ENCODE data around the gene EPHA5. TPM values are rescaled to one million over a fixed set of nuclear protein-coding genes. Genes with fewer than 3 reads are reported as not detected.

Gene EPHA5
- total RNA-seq, 3 donors from 2014 or later (not counting 1 experiment from before 2014, with no cell fraction given) = not detected

GRCh38 chr4:65552057-65552456 lies 118.2 kb downstream of the EPHA5 start:
- H3K4me3 ChIP-seq (ENCODE audit: low read length) = no peak overlapping the region

DNA sequence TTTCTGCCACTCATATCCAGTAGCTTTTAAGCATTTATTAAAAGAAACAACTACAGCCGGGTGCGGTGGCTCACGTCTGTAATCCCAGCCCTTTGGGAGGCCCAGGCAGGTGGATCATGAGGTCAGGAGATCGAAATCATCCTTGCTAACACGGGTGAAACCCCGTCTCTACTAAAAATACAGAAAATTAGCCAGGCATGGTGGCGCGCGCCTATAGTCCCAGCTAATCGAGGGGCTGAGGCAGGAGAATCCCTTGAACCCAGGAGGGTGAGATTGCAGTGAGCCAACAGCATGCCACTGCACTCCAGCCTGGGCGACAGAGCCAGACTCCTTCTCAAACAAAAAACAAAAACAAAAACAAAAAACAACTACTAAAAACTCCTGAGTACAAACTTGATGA lies 119.8 kb downstream of the EPHA5 start:
- no peak for TF ChIP-seq CTCF (IDR thresholded peaks at IDR 0.05)
- Histone ChIP-seq H3K9me3 (ENCODE audit: control insufficient read depth, insufficient read depth, low read length) (no peaks in the 10 kb centered on the region), H3K36me3 (ENCODE audit: control insufficient read depth, insufficient read depth, low read length) (no peaks in the 10 kb centered on the region), H3K27me3 (ENCODE audit: control insufficient read depth, insufficient read depth, low read length) (no peaks in the 10 kb centered on the region), H3K4me1 (ENCODE audit: control insufficient read depth, insufficient read depth, low read length) (no peaks in the 10 kb centered on the region), H3K27ac (ENCODE audit: low read length) (no peak overlapping the region), H3K4me3 (ENCODE audit: low read length) (no peak overlapping the region)
- Mint-ChIP-seq H3K27me3 (ENCODE audit: low read depth in 2 of 2) (no peaks in the 10 kb centered on the region), H3K4me3 (no peak overlapping the region), H3K27ac (no peak overlapping the region), H3K36me3 (no peaks in the 10 kb centered on the region), H3K9me3 (peaks cover 8 to 10% of the 10 kb centered on the region in 2 donors), H3K4me1 (no peaks in the 10 kb centered on the region)
- DNase-seq (no peak), ATAC-seq (no peak)
- intact Hi-C loops (cut with micrococcal nuclease) = no loop called here
- 90% methylated on average over 11 of the region's 11 CpGs for WGBS (ENCODE audit: insufficient coverage)

More at GRCh38 chr4:65552057-65552456, 118.2 kb downstream of the EPHA5 start:
- intact Hi-C loops (cut with micrococcal nuclease) = no loop called here
- Histone ChIP-seq H3K27ac (ENCODE audit: low read length) (no peak overlapping the region), H3K27me3 (ENCODE audit: control insufficient read depth, insufficient read depth, low read length) (no peaks in the 10 kb centered on the region), H3K4me1 (ENCODE audit: control insufficient read depth, insufficient read depth, low read length) (no peaks in the 10 kb centered on the region), H3K36me3 (ENCODE audit: control insufficient read depth, insufficient read depth, low read length) (no peaks in the 10 kb centered on the region), H3K9me3 (ENCODE audit: control insufficient read depth, insufficient read depth, low read length) (no peaks in the 10 kb centered on the region)
- H3K4me3 Mint-ChIP-seq = no peak overlapping the region
- ATAC-seq = no peak
- TF ChIP-seq CTCF (IDR thresholded peaks at IDR 0.05) = no peak
- no peaks in the 10 kb centered on the region for H3K4me1 Mint-ChIP-seq
- 78% methylated on average over 8 of the region's 8 CpGs for WGBS (ENCODE audit: insufficient coverage)
- no peaks in the 10 kb centered on the region for H3K36me3 Mint-ChIP-seq
- no peaks in the 10 kb centered on the region for H3K27me3 Mint-ChIP-seq (ENCODE audit: low read depth in 2 of 2)
- DNase-seq = no peak
- H3K27ac Mint-ChIP-seq = no peak overlapping the region
- peaks cover 4 to 6% of the 10 kb centered on the region in 2 donors for H3K9me3 Mint-ChIP-seq

DNA sequence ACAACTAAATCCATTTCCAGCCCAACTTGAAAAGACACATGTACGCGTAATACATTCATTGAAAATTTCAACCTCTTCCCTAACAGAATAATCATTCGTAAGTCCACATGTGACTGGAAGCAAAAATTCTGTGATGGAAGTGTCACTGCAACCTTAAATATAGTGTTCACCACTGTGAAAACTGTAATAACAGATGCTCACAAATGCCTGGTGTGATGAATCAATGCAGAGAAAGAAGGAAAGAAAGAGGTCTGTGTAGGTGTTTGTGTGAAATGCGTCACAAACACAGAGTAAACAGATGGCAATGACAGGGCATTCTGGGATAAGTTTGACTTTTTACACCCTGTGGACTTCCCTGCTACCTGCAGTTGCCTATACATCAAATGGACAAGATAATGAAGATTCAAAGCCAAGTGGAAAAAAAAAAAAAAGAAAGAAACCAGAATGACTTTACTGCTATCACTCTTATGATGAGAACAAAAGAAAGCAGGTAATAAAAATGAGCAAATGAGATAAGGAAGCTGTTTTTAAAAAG lies 123.3 kb downstream of the EPHA5 start:
- Mint-ChIP-seq H3K4me1 (no peaks in the 10 kb centered on the region), H3K27ac (no peak overlapping the region), H3K36me3 (no peaks in the 10 kb centered on the region), H3K9me3 (peaks cover 12 to 18% of the 10 kb centered on the region in 2 donors), H3K4me3 (no peak overlapping the region), H3K27me3 (ENCODE audit: low read depth in 2 of 2) (no peaks in the 10 kb centered on the region)
- Histone ChIP-seq H3K27ac (ENCODE audit: low read length) (no peak overlapping the region), H3K4me1 (ENCODE audit: control insufficient read depth, insufficient read depth, low read length) (no peaks in the 10 kb centered on the region), H3K9me3 (ENCODE audit: control insufficient read depth, insufficient read depth, low read length) (no peaks in the 10 kb centered on the region), H3K27me3 (ENCODE audit: control insufficient read depth, insufficient read depth, low read length) (no peaks in the 10 kb centered on the region), H3K36me3 (ENCODE audit: control insufficient read depth, insufficient read depth, low read length) (no peaks in the 10 kb centered on the region), H3K4me3 (ENCODE audit: low read length) (no peak overlapping the region)
- intact Hi-C loops (cut with micrococcal nuclease) = no loop called here
- no peak for ATAC-seq
- WGBS (ENCODE audit: insufficient coverage) = 85% methylated on average over 4 of the region's 4 CpGs
- no peak for DNase-seq
- TF ChIP-seq CTCF (IDR thresholded peaks at IDR 0.05) = no peak

- H3K36me3 Mint-ChIP-seq = no peaks in the 10 kb centered on the region
- no peaks in the 10 kb centered on the region for H3K4me1 ChIP-seq (ENCODE audit: control insufficient read depth, insufficient read depth, low read length)
- ATAC-seq (no peak), DNase-seq (no peak)
- no peaks in the 10 kb centered on the region for H3K9me3 ChIP-seq (ENCODE audit: control insufficient read depth, insufficient read depth, low read length)
- no peak overlapping the region for H3K27ac ChIP-seq (ENCODE audit: low read length)
- H3K27me3 ChIP-seq (ENCODE audit: control insufficient read depth, insufficient read depth, low read length) = no peaks in the 10 kb centered on the region
- H3K27me3 Mint-ChIP-seq (ENCODE audit: low read depth in 2 of 2) = no peaks in the 10 kb centered on the region
- 100% methylated on average over 1 of the region's 3 CpGs for WGBS (ENCODE audit: insufficient coverage)
- intact Hi-C loops (cut with micrococcal nuclease) = no loop called here
- H3K27ac Mint-ChIP-seq = no peak overlapping the region
- H3K9me3 Mint-ChIP-seq = peaks cover 10 to 22% of the 10 kb centered on the region in 2 donors
- no peaks in the 10 kb centered on the region for H3K4me1 Mint-ChIP-seq
- no peak overlapping the region for H3K4me3 Mint-ChIP-seq
- H3K4me3 ChIP-seq (ENCODE audit: low read length) = no peak overlapping the region
- TF ChIP-seq CTCF (IDR thresholded peaks at IDR 0.05) = no peak
- H3K36me3 ChIP-seq (ENCODE audit: control insufficient read depth, insufficient read depth, low read length) = no peaks in the 10 kb centered on the region
These were observed 131.7 kb downstream of the EPHA5 start for GRCh38 chr4:65538571-65538970.
